ENCODE data around the gene TPRKB.
"Not testable (repeated sequence)": the region's sequence is repeated elsewhere in the genome, so short reads cannot be mapped to it uniquely, and the experiment has no call there.

Gene TPRKB

DNA sequence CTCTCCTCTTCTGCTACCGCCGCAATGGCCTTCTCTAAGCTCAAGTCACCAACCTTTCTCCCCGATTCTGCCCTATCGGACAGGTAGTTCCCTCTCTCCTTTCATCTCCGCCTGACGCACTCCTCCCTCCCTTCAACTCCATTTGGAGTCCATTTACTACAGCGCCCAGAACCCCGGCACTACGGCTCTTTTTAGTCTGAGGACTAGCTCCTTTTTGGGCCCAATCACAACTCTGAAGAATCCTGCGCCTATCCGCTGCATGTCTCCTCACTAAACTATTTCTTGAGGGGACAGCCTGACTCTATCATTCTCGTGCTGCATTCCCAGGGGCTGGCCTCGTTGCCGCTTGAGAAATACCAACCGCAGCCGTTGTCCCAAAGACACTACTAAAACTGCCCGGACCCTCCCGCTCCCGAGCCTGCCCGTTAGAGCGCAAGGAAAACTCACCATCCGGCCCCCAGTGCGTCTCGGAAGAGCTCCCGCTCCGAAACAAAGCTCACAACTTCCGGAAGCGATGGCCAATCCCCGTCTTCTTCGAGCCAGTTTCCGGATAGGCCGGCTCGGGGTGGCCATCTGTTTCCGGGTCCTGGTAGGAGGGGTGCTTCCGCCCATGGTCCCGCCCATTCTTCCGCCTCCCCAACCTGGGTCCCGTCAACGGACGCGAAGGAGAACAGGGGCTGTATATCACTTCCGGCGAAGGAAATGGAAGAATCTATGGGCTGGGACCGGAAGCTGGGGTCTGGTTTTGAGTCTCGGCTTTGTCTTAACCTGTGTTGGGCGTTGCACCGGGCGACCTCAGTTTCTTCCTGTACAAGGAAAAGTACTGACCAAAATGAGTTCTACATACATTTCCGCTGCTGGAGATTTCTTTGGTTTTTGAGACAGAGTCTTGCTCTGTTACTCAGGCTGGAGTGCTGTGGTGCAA lies at the start of gene TPRKB:
TPRKB (minus strand) TSS at position 491 of the 925 bp plus-strand sequence. CDS start 2,776 bp downstream, outside the sequence.
- peak; percentile 78 to 90 (median 84) for DNase-seq

DNA sequence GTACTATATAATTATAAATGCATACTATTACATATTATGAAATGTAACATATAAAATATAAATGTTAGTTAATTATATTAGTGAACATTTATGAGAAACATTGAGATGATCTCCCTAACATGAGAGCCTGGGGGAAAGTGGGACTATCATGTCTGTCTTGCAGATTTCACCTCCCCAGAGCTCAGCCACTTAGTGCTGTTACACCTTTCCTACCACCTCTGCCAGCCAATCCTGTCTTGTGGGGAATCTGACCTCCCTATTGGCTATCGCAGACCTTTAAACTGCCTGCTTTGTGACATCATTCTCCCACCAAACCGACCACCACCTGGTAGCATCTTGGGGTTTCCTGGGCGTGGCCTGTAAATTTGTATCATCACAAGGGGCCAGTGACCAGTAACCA lies 46.7 kb upstream of the TPRKB start, which contains the start of gene C2orf78:
C2orf78 (plus strand) TSS at position 301 of the 400 bp plus-strand sequence. CDS start 127 bp downstream, outside the sequence.
- not testable (repeated sequence) for DNase-seq

DNA sequence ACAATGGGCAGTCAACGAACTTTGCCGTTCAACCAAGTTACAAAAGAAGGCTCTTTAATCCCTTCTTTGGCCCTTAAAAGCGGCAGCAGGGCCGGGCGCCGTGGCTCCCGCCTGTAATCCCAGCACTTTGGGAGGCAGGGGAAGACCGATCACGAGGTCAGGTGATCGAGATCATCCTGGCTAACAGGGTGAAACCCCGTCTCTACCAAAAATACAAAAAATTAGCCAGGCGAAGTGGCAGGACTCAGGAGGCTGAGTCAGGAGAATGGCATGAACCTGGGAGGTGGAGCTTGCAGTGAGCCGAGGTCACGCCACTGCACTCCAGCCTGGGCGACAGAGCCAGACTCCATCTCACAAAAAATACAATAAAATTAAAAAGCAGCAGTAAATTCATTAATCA lies 46.3 kb upstream of the TPRKB start:
- not testable (repeated sequence) for DNase-seq

DNA sequence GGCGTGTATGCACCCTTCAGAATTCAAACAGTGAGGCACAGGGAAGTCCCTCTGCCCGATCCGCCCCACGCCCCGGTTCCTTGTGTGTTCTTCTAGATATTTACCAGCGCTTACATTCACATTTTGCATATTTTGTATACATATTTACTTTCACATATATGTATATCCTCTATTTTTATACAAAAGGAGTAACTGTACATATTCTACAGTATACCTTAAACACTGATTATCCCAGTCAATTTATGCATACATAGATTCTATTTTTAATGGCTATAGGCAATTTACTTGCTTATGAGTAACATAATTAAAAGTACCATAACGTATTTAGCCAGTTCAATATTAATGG lies 43.1 kb upstream of the TPRKB start:
- no peak for DNase-seq

DNA sequence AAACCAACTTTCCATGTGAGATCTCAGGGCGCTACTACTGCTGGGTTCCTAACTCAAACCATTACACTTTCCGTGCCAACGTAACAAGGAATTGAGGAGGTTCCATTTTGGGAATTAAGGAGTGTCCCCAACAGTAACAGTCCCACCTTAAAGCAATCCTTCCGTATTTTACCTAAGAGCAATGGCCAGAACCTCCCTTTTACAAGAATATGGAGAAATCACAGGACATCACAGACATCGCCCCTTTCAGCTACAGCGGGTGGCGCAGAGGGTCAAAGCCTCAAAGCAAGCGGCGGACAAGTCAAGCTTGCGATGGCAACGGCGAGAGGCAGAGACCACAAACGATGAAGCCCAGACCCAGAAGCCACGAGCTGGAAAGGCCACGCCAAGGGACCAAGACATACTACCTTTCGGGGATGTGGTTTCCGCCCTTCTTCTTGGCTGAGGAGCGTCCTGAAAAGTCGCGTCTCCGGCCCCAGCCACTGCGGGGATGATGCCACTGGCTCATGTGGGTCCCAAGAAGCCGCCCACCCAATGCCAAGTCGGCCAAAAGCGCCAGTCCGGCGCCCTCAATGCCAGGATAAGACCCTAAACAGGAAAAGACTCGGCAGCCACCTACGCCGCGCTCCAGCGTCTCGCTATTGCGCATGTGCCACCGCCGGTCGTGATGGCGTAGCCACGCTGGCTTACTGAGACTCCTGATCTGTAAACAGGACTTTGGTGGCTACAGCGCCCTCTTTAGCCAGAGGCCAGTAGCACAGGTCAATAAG lies 42.5 kb upstream of the TPRKB start, which contains the start of gene DUSP11:
DUSP11 (minus strand) TSS at position 637 of the 770 bp plus-strand sequence; CDS start at position 508, 129 bp downstream.
- peak; percentile 94 to 98 (median 96) for DNase-seq

DNA sequence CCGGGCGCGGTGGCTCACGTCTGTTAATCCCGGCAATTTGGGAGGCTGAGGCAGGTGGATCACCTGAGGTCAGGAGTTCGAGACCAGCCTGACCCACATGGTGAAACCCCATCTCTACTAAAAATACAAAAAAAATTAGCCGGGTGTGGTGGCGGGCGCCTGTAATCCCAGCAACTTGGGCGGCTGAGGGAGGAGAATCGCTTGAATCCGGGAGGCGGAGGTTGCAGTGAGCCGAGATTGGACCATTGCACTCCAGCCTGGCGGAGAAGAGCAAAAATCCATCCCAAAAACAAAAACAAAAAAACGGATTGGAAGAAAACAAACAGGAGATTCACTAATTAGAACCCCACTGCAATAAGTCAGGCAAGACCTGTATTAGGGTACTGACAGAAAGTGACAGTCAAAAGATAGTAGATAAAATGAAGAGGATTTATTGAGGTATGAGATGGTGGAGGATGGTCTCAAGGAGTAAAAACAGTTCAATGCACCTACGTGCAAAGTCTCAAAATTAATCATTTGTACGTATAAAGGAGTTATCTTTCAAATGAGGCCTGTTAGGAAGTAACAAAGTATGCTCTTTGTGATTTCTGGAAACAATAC lies 41.8 kb upstream of the TPRKB start:
- DNase-seq = not testable (repeated sequence)

DNA sequence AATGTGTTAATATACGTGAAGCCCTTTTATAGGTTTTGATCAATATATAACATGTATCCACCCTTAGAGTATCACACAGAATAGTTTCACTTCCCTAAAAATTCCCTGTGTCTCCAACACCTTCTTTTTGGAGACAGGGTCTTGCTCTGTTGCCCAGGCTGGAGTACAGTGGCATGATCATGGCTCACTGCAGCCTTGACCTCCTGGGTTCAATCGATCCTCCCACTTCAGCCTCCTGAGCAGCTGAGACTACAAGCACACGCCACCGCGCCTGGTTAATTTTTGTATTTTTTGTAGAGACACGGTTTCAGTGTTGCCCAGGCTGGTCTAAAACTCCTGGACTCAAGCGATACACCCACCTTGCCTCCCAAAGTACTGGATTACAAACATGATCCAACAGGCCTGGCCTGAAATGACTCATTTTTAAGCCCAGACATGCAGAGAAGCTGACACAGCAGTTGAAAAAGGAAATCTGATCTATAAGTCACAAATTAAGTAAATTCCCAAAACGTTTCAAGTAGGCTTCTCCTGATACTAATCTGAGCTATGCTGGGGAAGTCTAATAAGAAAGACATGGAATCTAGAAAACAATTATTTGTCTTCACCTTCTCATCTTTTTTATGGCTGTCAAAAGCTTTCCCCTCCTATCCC lies 39.8 kb upstream of the TPRKB start:
- no peak for DNase-seq

DNA sequence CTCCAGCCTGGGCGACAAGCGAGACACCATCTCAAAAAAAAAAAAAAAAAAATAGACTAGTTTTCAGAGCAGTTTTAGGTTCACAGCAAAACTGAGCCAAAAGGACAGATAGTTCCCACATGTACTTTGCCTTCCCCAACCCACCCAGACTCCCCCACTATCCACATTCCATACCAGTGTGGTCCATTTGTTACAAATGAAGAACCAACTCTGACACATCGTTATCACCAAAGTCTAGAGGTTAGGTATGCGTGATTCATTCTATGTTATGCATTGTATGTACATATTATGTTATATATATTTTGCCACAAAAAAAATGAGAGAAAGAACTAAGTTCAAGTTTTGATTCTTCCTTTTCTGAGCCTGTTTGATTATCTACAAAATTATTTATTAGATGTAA lies 39.2 kb upstream of the TPRKB start:
- no peak for DNase-seq

DNA sequence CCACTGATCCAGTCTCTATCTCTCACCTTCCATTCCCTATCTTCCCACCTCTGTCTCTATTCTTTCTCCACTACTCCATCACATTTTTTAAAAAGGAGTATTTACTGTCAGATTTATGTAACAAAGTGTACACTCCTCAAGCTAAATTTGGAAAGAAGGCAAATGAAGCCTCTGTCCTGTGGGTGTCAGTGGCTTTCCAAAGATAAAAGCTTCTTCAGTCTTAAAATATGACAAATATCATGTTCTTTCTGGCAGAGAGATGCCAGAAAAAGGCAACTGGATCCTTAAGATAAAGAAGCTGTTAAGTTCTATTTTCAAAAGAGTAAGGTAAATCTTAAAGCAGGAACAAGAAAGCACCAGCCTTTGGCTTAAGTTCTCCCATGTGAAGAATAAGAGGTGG lies 35.7 kb upstream of the TPRKB start:
- DNase-seq = no peak

DNA sequence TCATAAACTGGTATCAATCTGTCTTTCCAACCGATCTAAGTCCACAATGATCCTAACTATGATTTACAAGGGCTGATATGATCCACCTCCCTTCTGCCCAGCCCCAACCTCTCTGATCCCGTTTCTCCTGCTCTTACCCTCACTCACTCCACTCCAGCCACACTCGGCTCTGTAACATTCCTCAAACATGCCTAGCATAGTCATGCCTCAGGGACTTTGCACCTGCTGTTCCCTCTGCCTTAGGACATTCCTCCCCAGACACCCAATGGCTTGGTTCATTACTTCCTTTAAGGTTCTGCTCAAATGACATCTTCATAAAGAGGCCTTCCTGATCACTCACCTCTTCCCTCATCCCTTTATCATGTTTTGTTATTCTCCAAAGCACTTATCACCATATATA lies 33.6 kb upstream of the TPRKB start:
- DNase-seq = no peak

DNA sequence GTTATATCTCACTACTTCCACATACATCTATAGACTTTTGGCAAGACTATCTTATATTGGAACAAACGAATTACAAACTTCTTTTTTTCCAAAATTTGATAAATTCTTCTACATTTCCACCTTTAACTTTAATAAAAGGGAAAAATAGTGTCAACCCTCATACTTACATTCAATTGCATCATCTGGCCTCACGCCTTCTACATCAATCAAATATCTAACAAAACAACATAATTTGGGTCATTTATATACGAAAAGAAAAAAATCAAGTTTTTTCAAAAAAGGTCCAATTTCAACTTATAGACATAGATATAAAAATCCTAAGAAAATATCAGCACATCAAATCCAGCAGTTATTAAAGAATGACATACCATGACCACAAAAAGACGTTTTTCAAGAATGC lies 29.8 kb upstream of the TPRKB start:
- DNase-seq = no peak

DNA sequence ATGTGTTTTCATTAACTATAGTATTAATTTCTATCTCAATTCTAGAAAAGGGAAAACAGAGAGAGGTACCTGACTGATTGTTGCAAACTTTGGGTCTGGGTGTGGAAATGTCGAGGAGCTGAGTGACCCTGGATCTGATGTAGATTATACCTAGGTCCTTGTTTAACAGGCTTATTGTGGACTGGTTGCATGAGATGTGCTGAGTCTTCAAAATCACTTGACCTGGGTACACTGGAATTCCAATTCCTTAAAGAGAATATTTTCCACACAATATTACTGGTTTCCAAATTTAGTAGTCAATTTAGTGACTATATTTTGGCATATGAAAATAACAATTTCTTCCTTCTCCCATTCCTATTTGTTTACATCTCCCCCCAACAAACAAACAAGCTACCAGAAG lies 29.2 kb upstream of the TPRKB start:
- DNase-seq = no peak

DNA sequence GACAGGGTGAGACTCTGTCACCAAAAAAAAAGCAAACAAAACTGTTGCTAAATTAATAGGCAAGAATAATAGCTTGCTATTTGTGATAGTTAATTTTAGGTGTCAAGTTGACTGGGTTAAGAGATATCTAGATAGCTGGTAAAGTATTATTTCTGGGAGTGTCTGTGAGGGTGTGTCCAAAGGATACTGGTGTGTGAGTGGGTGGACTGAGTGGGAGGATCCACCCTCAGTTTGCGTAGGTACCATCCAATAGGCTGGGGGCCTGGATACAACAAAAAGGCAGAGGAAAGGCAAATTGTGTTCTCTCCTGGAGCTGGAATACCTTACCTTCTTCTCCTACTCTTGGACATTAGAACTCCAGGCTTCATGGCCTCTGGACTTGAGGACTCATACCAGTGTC lies 27.8 kb upstream of the TPRKB start:
- no peak for DNase-seq

DNA sequence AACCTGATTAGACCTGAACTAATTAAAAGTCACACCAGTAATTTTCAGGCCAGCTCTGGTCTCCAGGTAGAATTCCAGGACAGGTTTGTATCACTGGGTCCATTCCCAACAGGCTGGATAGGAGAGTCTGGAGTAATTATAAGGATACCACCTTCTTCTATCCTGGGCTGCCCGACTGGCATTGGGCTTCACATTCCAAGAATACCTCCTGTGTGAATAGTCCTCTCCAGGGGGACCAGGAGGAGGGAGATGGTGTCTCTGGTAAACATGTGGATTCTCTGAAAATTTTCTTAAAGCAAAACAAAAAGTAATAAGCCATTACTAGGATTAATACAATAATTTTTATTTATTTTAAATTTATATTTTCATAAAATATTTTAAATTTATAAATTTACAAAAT lies 25.4 kb upstream of the TPRKB start:
- no peak for DNase-seq

DNA sequence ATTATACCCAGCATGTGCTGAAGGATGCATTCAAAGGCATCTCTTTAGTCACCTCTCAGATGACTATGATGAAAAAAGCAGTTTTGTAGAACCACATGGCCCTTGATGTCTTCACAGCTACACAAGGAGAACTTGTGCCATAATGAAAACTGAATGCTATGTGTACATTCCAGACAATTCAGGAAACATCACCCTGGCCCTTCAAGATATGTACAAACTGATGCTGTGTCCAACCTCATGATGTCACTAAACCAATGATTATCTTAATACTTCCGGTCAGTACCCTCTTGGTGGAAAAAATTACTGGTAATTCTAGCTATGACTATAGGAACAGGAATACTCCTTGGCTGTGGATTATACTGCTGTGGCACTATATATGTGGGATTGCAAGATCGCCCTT lies 22.8 kb upstream of the TPRKB start:
- DNase-seq = no peak

DNA sequence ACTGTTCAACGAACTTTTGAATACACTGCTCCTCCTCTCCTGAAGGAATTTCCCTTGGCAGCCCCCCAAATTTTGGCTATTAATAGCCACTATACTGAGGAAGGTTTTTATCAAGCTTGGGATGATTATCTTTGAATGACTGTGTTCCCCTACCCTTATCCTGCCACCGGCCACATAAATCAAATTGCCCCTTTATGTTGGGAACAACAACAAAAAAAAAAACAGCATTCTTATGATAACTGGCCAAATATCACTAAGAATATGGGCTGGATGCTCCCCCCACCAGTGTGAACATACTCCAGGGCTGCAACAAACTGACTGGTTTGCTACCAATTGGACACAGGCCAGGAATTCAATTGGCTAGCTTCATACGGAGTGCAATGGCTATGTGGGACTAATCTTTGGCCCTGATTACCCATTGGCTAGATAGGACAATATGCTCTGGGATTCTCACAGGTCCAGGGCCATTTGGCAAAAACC lies 22.2 kb upstream of the TPRKB start:
- DNase-seq = no peak

DNA sequence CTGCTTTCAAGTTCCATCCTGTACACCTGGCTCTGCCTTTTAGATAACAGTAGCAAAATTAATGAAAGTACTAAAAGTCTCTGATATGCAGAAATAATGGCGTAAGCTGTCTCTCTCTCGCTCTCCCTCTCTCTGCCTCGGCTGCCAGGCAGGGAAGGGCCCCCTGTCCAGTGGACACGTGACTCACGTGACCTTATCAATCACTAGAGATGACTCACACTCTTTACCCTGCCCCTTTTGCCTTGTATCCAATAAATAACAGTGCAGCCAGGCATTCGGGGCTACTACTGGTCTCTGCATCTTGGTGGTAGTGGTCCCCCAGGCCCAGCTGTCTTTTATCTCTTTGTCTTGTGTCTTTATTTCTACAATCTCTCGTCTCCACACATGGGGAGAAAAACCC lies 17.2 kb upstream of the TPRKB start:
- DNase-seq = not testable (repeated sequence)

DNA sequence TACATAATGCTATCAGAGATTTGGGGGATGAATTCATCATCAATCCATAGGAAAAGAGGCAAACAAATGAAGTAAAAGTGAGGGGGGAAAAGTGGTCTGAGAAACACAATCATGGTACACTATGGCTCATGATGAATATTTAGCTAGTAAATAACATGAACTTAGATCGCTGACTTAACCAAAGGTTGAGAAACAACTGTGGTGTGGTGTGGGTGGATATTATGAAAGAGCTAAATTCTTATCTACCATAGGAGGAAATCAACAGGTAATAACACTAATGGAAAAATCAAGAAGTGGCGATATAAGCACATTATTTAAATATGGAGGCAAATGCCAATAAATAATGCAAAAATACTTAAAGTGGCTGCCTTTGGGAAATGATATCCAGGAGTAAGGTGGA lies 12.2 kb upstream of the TPRKB start:
- DNase-seq = no peak

DNA sequence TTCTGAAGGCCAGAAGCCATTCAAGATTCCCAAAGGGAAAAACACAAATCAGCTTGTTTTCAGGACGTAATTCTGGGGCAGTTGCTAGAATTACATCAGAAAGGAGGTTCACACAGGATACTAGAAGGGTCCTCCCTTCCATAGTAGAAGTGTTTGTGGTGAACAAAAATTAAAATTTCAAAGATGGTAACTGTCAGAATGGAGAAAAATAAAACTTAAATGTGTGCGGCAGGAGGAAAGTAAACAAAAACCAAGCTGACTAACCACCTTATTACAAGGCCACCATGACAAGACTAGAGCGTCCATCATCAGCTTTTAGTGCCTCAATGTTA lies 9.7 kb upstream of the TPRKB start:
- DNase-seq = no peak

DNA sequence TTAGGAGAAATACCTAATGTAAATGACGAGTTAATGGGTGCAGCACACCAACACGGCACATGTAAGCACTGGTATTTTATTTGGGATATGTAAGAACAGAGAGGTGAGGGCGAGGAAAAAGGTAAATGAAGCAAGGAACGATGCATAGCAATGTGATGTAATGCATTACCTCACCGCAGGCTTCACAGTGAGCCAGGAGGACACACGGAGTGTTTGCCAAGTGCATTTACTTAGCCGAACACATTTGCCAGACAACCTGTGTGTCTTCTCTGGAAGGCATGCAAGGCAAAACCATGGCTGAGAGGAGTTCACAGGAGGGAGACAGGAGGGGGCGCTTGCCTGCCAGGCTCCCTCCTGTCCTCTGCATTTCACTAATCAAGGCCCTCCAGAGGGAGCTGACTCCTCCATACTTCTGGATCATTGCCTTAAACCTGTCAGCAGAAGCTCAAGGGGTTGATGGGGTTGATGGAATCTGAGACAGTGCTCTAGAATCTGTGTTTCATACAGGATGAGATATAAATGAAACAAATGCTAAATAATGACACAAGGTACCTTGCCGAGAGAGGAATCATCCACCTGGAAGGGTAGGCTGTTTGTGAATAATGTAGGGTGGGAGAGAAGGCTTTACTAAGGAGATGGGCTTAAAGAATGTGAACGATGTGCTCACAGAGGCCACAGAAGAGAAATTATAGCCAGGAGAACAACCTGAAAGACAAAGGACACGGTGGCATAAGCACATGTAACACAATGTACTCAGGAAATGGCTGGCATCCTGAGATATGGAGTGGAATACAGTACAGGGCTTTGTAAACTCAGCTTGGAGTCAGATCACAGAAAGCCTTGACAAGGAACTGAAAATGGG lies 9.1 kb upstream of the TPRKB start:
- no peak for DNase-seq

DNA sequence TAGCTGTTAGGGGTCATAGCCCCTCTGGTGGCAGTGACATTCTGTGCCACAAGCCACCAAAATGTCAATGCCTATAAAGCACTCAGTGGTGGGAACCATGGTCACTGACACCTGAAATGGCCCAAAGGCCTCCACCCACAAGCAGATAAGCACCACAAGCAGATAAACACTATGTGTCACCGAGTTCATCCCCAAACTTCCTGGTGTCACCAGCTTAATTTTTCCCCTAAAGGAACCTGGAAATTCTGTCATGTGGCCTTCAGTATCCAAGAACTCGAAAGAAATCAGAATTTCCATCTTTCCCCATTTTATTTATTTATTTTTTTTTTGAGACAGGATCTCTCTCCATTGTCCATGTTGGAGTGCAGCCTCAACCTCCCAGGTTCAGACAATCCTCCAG lies 3.6 kb upstream of the TPRKB start:
- DNase-seq = no peak

DNA sequence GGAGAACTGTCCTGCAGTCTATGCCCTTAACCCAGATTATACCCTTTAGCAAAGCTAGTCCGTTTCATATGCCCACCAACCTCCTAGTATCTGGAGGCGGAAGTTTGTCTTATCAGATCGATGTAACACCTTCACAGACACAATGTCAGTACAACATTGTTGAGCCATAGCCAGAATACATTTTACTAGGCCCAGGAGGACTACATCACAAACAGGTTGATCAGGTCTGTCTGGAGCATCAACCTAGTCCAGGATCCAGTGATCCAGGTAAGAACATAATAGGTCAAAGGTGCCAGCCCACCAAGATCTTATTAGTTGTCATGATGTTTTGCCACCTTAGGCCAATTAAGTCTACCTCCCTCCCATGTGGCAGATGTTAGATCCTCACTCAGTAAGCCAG lies 2.0 kb upstream of the TPRKB start:
- no peak for DNase-seq
